ENCODE measurements around the gene GNG13.

Gene GNG13

DNA sequence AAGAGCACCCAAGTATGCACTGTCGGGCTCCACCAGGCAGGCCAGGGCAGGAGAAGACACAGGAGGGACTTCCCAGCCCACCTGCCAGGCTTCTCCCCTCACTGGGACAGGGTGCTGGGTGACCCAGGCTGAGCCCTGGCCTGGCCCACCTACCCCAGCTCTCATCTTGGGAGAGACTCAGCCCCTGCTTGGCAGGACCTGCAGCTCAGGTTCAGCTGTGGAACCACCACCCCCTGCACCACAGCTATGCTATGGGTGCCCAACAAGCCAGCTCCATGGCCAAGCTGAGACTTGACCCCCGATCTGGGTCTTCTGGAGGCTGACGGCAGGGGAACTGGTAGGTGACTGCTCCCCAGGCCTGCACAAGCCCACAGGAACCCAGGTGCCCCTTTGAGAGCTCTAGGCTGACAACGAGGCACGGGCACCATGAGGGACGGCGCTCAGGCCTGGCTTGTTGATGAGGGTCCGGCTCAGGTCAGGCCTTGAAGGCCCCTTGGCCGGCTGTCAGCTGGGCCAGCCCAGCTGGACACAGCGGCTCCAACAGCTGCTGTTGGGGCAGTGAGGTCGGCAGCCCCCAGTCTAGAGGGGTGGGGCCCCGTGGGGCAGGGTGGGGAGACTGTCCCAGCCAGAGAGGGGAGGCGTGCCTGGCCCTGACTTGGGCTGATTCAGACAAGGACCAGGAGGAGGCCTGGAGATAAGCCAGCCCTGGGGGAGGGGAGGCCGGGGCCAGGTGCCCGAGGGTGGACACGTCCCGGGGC, 17.0 kb downstream of the GNG13 start:
- Histone ChIP-seq H3K79me2 (ENCODE audit: control insufficient read depth, low read length) (peaks cover 26% of the 10 kb centered on the region), H3K27ac (ENCODE audit: low read depth, low read length) (no peak overlapping the region), H3K36me3 (ENCODE audit: control insufficient read depth, low read length) (peaks cover 33% of the 10 kb centered on the region), H3K27me3 (ENCODE audit: control insufficient read depth, low read length) (peaks cover 3% of the 10 kb centered on the region; the same call in 1 of the 2 replicates), H3F3A (ENCODE audit: control insufficient read depth, insufficient read depth) (no peaks in the 10 kb centered on the region), H3K4me1 (ENCODE audit: control insufficient read depth, low read length) (peaks cover 9% of the 10 kb centered on the region; the same call in 1 of the 2 replicates), H3K9me2 (replicated peaks; ENCODE audit: control insufficient read depth, low read length) (no peaks in the 10 kb centered on the region), H3K4me2 (ENCODE audit: low read length) (no peak overlapping the region), H3K9me3 (ENCODE audit: control insufficient read depth, insufficient read depth, low read length) (no peaks in the 10 kb centered on the region), H4K20me1 (ENCODE audit: control insufficient read depth, insufficient read depth, low read depth, low read length) (peaks cover 3% of the 10 kb centered on the region; the same call in 1 of the 2 replicates), H3K4me3 (ENCODE audit: low read length) (no peak overlapping the region)
- TF ChIP-seq, protein P1, sequence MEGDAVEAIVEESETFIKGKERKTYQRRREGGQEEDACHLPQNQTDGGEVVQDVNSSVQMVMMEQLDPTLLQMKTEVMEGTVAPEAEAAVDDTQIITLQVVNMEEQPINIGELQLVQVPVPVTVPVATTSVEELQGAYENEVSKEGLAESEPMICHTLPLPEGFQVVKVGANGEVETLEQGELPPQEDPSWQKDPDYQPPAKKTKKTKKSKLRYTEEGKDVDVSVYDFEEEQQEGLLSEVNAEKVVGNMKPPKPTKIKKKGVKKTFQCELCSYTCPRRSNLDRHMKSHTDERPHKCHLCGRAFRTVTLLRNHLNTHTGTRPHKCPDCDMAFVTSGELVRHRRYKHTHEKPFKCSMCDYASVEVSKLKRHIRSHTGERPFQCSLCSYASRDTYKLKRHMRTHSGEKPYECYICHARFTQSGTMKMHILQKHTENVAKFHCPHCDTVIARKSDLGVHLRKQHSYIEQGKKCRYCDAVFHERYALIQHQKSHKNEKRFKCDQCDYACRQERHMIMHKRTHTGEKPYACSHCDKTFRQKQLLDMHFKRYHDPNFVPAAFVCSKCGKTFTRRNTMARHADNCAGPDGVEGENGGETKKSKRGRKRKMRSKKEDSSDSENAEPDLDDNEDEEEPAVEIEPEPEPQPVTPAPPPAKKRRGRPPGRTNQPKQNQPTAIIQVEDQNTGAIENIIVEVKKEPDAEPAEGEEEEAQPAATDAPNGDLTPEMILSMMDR (IDR thresholded peaks at IDR 0.05; ENCODE audit: low read depth, low read length, poor library complexity, severe bottlenecking): no peak
- no peak for TF ChIP-seq EZH2phosphoT487 (IDR thresholded peaks at IDR 0.05; ENCODE audit: borderline replicate concordance, low read length)

GRCh38 chr16:782766-783403, 17.6 kb downstream of the GNG13 start:
- Histone ChIP-seq H3K27me3 (ENCODE audit: control insufficient read depth, low read length) (peaks cover 9% of the 10 kb centered on the region), H3K9me3 (ENCODE audit: control insufficient read depth, insufficient read depth, low read length) (no peaks in the 10 kb centered on the region), H3K4me1 (ENCODE audit: control insufficient read depth, low read length) (peaks cover 9% of the 10 kb centered on the region; the same call in 1 of the 2 replicates), H3K36me3 (ENCODE audit: control insufficient read depth, low read length) (peaks cover 32% of the 10 kb centered on the region), H4K20me1 (ENCODE audit: control insufficient read depth, insufficient read depth, low read depth, low read length) (peaks cover 3% of the 10 kb centered on the region; the same call in 1 of the 2 replicates), H3K79me2 (ENCODE audit: control insufficient read depth, low read length) (peaks cover 22% of the 10 kb centered on the region), H3F3A (ENCODE audit: control insufficient read depth, insufficient read depth) (no peaks in the 10 kb centered on the region), H3K9me2 (replicated peaks; ENCODE audit: control insufficient read depth, low read length) (no peaks in the 10 kb centered on the region), H3K4me2 (ENCODE audit: low read length) (no peak overlapping the region), H3K27ac (ENCODE audit: low read depth, low read length) (no peak overlapping the region), H3K4me3 (ENCODE audit: low read length) (no peak overlapping the region)
- TF ChIP-seq EZH2phosphoT487 (IDR thresholded peaks at IDR 0.05; ENCODE audit: borderline replicate concordance, low read length): no peak
- TF ChIP-seq, protein P1 (IDR thresholded peaks at IDR 0.05; ENCODE audit: low read depth, low read length, poor library complexity, severe bottlenecking): no peak

- H3F3A ChIP-seq (ENCODE audit: control insufficient read depth, insufficient read depth): no peaks in the 10 kb centered on the region
- no peak overlapping the region for H3K27ac ChIP-seq (ENCODE audit: low read depth, low read length)
- H4K20me1 ChIP-seq (ENCODE audit: control insufficient read depth, insufficient read depth, low read depth, low read length): peaks cover 3% of the 10 kb centered on the region; the same call in 1 of the 2 replicates
- H3K9me3 ChIP-seq (ENCODE audit: control insufficient read depth, insufficient read depth, low read length): no peaks in the 10 kb centered on the region
- peaks cover 13% of the 10 kb centered on the region for H3K27me3 ChIP-seq (ENCODE audit: control insufficient read depth, low read length)
- no peaks in the 10 kb centered on the region for H3K9me2 ChIP-seq (replicated peaks; ENCODE audit: control insufficient read depth, low read length)
- peaks cover 7% of the 10 kb centered on the region; the same call in 1 of the 2 replicates for H3K4me1 ChIP-seq (ENCODE audit: control insufficient read depth, low read length)
- H3K4me2 ChIP-seq (ENCODE audit: low read length): no peak overlapping the region
- TF ChIP-seq, protein P1 (IDR thresholded peaks at IDR 0.05; ENCODE audit: low read depth, low read length, poor library complexity, severe bottlenecking): no peak
- no peak for TF ChIP-seq EZH2phosphoT487 (IDR thresholded peaks at IDR 0.05; ENCODE audit: borderline replicate concordance, low read length)
- peaks cover 26% of the 10 kb centered on the region for H3K36me3 ChIP-seq (ENCODE audit: control insufficient read depth, low read length)
- no peak overlapping the region for H3K4me3 ChIP-seq (ENCODE audit: low read length)
- peaks cover 16% of the 10 kb centered on the region for H3K79me2 ChIP-seq (ENCODE audit: control insufficient read depth, low read length)
These were observed 18.3 kb downstream of the GNG13 start for GRCh38 chr16:782258-782657.
